GM10248 (cell line): Measurements from ENCODE around the gene IFNLR1.

Experiments used
- CTCF ChIA-PET: fragments of 300-600 bp; sonication (Branson Sonifier 250); formaldehyde crosslinking; extraction: SDS; loops from one replicate; lab custom pipeline; 2021; ENCODE audit warnings: antibody characterized with exemption; lab: Yijun Ruan, JAX
- POLR2A ChIA-PET: fragments of 350-650 bp; sonication (Branson Sonifier 250); formaldehyde crosslinking; extraction: SDS; loops from one replicate; lab custom pipeline; 2020; ENCODE audit warnings: antibody characterized with exemption; lab: Yijun Ruan, JAX
- DNase-seq: peaks from one replicate; pipeline ENCODE4 v3.0.0; 2012; ENCODE audit errors: extremely low spot score
- TF ChIP-seq, protein P1 (sequence below): IDR thresholded peaks from 2 replicates; pipeline ENCODE4 v1.5.1; 2012; ENCODE audit warnings: mild to moderate bottlenecking, low read depth; ENCODE audit errors: extremely low read depth, missing control alignments, control extremely low read depth

IFNLR1 gene

GRCh38 chr1:24138476-24139221, 48.4 kb downstream of the IFNLR1 start:
- ChIA-PET POLR2A (no interaction called here), CTCF (interaction anchor here (0.7 to 5.4 kb wide), 2 partner anchors 10 to 11 kb away, joined by 4 to 37 read pairs; no protein-coding TSS in a partner anchor)
- TF ChIP-seq, protein P1, sequence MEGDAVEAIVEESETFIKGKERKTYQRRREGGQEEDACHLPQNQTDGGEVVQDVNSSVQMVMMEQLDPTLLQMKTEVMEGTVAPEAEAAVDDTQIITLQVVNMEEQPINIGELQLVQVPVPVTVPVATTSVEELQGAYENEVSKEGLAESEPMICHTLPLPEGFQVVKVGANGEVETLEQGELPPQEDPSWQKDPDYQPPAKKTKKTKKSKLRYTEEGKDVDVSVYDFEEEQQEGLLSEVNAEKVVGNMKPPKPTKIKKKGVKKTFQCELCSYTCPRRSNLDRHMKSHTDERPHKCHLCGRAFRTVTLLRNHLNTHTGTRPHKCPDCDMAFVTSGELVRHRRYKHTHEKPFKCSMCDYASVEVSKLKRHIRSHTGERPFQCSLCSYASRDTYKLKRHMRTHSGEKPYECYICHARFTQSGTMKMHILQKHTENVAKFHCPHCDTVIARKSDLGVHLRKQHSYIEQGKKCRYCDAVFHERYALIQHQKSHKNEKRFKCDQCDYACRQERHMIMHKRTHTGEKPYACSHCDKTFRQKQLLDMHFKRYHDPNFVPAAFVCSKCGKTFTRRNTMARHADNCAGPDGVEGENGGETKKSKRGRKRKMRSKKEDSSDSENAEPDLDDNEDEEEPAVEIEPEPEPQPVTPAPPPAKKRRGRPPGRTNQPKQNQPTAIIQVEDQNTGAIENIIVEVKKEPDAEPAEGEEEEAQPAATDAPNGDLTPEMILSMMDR: no peak
- DNase-seq: no peak

DNA sequence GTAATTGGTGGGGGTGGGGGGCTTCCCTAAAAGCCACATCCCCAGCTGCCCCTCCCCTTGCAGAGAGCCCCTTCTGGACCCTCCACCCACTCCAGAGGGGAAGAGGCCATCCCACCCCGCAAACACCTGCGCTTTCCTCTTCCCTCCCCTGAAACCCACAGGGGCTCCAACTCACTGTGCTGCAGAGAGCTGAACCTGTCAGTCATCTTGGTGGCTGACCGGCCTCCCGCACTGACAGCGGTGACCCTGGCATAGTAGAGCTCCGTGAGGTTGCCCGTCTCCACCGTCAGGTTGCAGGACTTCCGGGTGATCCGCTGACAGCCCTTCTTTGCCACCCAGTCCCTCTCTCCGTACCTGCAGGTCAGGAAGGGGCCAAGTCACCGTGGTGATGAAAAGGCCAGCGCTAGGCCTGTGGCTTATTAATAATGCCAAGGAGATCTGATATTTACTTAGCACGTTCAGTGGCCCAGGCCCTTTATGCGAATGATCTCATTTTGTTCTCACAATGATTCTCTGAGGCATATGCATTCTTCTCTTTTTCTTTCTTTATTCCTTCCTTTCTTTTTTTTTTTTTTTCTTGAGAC, 50.0 kb downstream of the IFNLR1 start:
- TF ChIP-seq, protein P1: no peak
- ChIA-PET POLR2A (no interaction called here), CTCF (interaction anchor here (0.7 to 1.1 kb wide), 2 partner anchors 14 to 255 kb away, joined by 3 read pairs; no protein-coding TSS in a partner anchor)
- DNase-seq: no peak

DNA sequence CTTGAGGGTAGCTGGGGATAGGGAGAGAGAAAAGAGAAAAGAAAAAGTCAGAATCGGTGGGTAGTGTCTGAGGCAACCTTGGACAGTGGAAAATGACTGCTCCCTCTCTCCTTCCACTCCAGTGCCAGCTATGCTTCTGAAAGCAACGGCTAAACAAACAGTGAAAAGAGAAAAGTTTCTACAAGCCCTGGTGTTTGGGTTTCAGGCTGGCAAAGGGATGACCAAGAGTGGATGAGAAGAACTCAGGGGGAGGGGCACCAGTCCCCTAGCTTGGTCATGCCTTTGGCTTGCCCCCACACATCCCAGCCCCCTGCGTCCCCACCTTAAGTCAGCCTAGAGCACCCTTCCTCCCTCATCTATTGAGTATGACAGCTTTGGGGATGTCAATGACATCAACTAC, 52.7 kb downstream of the IFNLR1 start:
- ChIA-PET CTCF (interaction anchor here (1.0 to 2.4 kb wide), 2 partner anchors 16 to 257 kb away, joined by 3 to 14 read pairs; no protein-coding TSS in a partner anchor), POLR2A (no interaction called here)
- TF ChIP-seq, protein P1: no peak
- DNase-seq: no peak

- DNase-seq: no peak
- TF ChIP-seq, protein P1: no peak
- ChIA-PET POLR2A (no interaction called here), CTCF (interaction anchor here (2.4 kb wide), 1 partner anchor 16 kb away, joined by 14 read pairs; no protein-coding TSS in a partner anchor)
These were observed 53.3 kb downstream of the IFNLR1 start for GRCh38 chr1:24133819-24134218.

DNA sequence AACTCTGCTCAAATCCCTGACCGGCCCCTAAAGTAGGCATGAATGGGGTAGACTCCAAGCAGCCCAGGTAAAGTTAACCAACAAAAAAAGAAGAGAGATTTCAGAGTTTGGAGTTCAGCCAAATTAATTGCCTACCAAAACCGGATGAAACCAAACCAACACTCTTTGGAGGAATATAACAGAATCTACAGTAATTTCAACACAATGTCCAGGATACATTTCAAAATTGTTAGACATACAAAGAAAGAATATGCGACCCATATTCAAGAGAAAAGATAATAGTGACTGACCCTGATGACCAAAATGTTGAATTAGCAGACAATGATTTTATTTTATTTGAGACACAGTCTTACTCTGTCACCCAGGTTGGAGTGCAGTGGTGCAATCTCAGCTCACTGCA, 56.7 kb downstream of the IFNLR1 start:
- POLR2A ChIA-PET: no interaction called here
- CTCF ChIA-PET: no interaction called here
- no peak for DNase-seq
- TF ChIP-seq, protein P1: no peak

DNA sequence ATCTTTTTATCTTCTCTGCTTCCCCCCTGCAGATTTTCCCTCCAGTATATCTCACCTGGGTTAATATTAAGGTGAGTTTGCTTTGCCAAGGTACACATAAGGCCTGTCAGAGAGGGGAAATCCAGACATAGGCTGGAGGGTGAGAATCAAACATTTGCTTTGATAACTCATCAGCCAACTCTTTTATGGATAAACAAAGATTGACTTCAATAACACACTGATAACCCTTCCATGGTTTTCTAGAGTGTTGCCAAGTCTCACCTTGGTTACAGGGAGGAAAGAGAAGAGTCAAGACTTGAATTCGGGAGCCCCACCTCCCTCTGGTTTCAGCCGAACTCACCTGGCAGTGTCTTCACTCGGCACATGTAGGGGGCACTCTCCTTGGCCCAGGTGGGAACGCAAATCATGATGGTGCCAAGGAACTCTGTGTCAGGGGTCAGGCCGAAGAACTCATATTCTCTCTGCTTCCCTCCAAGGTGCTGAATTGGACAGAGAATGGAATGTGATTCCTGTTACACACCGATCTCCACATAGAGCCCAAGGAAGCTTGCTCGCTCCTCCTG, 59.2 kb downstream of the IFNLR1 start:
- ChIA-PET POLR2A (no interaction called here), CTCF (interaction anchor here (3.6 kb wide), 1 partner anchor 22 kb away, joined by 18 read pairs; no protein-coding TSS in a partner anchor)

More for the DNA sequence above, 59.2 kb downstream of the IFNLR1 start:
- DNase-seq: no peak
- TF ChIP-seq, protein P1: no peak
